ENCODE results near the gene AIG1.
"Not testable (repeated sequence)": the region's sequence is repeated elsewhere in the genome, so short reads cannot be mapped to it uniquely, and the experiment has no call there.

The AIG1 gene

GRCh38 chr6:143238306-143238705 lies 177.6 kb downstream of the AIG1 start:
- no peak for TF ChIP-seq CTCF (IDR thresholded peaks at IDR 0.05; ENCODE audit: borderline replicate concordance, control extremely low read depth, extremely low read depth, insufficient read depth, missing control alignments)
- in situ Hi-C loops (cut with MboI; ENCODE audit: low sequenced_read_pairs, unreplicated experiment) = no loop called here
- no peak for DNase-seq (ENCODE audit: low spot score)

- in situ Hi-C loops (cut with MboI; ENCODE audit: low sequenced_read_pairs, unreplicated experiment) = no loop called here
- DNase-seq (ENCODE audit: low spot score) = no peak
- no peak for TF ChIP-seq CTCF (IDR thresholded peaks at IDR 0.05; ENCODE audit: borderline replicate concordance, control extremely low read depth, extremely low read depth, insufficient read depth, missing control alignments)
Observed at GRCh38 chr6:143241111-143241510, 180.4 kb downstream of the AIG1 start.

DNA sequence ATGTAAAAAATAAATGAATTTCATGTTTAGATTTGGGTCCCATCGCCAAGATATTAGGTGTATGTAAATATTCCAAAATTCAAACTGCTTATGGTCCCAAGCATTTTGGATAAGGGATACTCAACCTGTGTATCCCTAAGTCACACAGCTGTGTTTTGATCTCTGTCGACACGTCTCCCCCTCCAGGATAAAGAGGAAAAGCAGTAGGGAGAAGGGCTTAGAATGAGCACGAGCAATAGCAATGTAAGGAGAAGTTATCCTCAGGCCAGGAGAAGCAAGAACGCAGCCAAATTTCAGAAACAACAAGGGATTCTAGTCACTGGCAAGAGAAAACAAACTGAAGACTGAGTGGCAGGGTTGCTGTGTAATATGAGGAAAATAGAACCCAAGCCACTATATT lies 181.2 kb downstream of the AIG1 start:
- TF ChIP-seq CTCF (IDR thresholded peaks at IDR 0.05; ENCODE audit: borderline replicate concordance, control extremely low read depth, extremely low read depth, insufficient read depth, missing control alignments) = no peak
- DNase-seq (ENCODE audit: low spot score) = no peak
- in situ Hi-C loops (cut with MboI; ENCODE audit: low sequenced_read_pairs, unreplicated experiment) = no loop called here

- in situ Hi-C loops (cut with MboI; ENCODE audit: low sequenced_read_pairs, unreplicated experiment) = no loop called here
- DNase-seq (ENCODE audit: low spot score) = no peak
- no peak for TF ChIP-seq CTCF (IDR thresholded peaks at IDR 0.05; ENCODE audit: borderline replicate concordance, control extremely low read depth, extremely low read depth, insufficient read depth, missing control alignments)
Observed at GRCh38 chr6:143243786-143244185, 183.1 kb downstream of the AIG1 start.

DNA sequence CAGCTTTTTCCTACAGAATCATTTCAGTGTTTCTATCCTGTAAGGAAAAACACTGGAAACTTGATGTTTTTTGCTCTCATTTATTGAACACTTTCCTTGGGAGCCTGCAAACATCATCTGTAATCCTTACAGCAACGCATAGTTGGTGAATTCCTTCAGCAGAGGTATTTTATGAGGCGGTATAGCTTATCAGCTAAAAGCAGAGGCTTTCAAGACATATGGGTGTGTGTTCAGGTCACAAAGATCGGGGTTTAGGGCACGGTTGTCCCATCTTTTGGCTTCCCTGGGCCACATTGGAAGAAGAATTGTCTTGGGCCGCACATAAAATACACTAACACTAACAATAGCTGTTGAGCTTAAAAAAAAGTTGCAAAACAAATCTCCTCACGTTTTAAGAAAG lies 185.0 kb downstream of the AIG1 start:
- DNase-seq (ENCODE audit: low spot score) = no peak
- no peak for TF ChIP-seq CTCF (IDR thresholded peaks at IDR 0.05; ENCODE audit: borderline replicate concordance, control extremely low read depth, extremely low read depth, insufficient read depth, missing control alignments)
- in situ Hi-C loops (cut with MboI; ENCODE audit: low sequenced_read_pairs, unreplicated experiment) = no loop called here

GRCh38 chr6:143246166-143246775 lies 185.6 kb downstream of the AIG1 start:
- DNase-seq (ENCODE audit: low spot score); in situ Hi-C loops (cut with MboI; ENCODE audit: low sequenced_read_pairs, unreplicated experiment): not testable (repeated sequence)

GRCh38 chr6:143247586-143247985 lies 186.9 kb downstream of the AIG1 start:
- in situ Hi-C loops (cut with MboI; ENCODE audit: low sequenced_read_pairs, unreplicated experiment) = no loop called here
- DNase-seq (ENCODE audit: low spot score) = no peak
- TF ChIP-seq CTCF (IDR thresholded peaks at IDR 0.05; ENCODE audit: borderline replicate concordance, control extremely low read depth, extremely low read depth, insufficient read depth, missing control alignments) = no peak
